ENCODE results near the gene PANK4.

Gene PANK4

GRCh38 chr1:2501820-2502119, 24.6 kb downstream of the PANK4 start:
- no peak for DNase-seq (ENCODE audit: low read depth)
- H3K4me3 ChIP-seq (ENCODE audit: low read length) = no peak overlapping the region
- TF ChIP-seq CTCF (conservative IDR thresholded peaks at IDR 0.05; ENCODE audit: low read length) = no peak

DNA sequence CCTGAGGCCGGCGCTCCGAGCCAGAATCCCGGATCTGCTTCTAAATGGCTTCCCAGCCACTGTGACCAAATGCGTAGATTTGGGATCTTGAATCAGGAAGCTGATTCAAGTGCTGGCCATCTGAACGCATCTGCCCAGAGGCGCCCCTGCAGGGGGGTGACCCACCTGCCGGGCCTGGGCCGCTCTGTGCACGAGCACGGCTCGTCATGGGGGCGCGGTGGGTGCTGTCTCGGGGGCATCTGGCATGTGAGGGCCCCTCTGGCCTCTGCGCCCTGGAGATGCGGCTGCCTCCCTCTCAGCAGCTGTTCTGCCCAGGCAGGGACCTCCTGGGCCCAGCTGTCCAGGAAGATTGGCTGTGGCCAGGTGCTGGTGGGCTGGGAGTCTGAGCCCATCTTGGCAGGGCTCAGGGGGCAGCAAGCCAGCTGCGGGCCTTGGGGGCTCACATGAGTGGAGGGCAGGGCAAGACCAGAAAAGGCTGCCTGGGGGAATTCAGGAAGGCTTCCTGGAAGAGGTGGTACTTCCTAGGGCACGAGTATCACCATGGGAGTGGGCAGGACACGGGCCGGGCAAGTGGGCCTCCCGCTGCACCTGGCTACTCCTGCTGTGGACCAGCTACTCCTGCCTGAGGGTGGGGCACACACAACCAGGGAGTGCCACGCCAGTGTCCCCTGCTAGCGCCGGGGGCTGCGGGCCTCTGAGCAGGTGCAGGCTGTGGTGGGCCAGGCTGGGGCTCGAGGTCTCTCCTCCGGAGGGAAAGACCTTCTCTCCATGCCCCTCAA, 25.2 kb downstream of the PANK4 start:
- H3K4me3 ChIP-seq (ENCODE audit: low read length) = no peak overlapping the region
- no peak for DNase-seq (ENCODE audit: low read depth)
- no peak for TF ChIP-seq CTCF (conservative IDR thresholded peaks at IDR 0.05; ENCODE audit: low read length)

DNA sequence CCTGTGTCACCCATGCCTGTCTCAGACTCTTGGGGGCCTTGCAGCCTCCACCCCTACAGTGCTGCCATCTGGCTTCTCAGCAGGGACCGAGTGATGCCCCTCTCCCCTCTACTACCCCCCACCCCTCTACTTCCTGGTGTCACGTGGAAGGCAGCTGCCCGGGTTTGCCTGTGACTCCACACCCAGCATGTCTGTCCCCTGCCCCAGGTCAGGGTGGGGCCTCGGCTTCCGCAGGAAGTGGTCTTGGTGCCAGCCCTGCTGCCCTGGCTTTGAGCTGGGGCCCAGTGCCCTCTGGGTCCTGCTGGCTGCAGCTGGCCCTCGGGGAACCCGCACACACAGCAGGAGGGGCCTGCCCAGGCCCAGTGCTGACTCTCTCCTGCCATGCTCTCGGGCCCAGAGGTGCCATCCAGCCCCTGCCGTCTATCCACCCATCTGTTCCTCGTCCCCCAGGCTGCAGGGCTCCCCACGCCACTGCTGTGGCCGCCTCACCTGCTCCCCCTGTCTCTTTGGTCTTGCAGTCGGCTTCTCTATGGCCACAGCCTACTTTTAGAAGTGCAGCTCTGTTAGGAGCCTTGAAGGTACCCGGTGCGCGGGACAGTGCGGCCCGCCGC, 26.3 kb downstream of the PANK4 start:
- TF ChIP-seq CTCF (conservative IDR thresholded peaks at IDR 0.05; ENCODE audit: low read length) = no peak
- H3K4me3 ChIP-seq (ENCODE audit: low read length) = no peak overlapping the region
- no peak for DNase-seq (ENCODE audit: low read depth)

GRCh38 chr1:2499260-2499659, 27.1 kb downstream of the PANK4 start:
- no peak overlapping the region for H3K4me3 ChIP-seq (ENCODE audit: low read length)
- DNase-seq (ENCODE audit: low read depth) = no peak
- no peak for TF ChIP-seq CTCF (conservative IDR thresholded peaks at IDR 0.05; ENCODE audit: low read length)

DNA sequence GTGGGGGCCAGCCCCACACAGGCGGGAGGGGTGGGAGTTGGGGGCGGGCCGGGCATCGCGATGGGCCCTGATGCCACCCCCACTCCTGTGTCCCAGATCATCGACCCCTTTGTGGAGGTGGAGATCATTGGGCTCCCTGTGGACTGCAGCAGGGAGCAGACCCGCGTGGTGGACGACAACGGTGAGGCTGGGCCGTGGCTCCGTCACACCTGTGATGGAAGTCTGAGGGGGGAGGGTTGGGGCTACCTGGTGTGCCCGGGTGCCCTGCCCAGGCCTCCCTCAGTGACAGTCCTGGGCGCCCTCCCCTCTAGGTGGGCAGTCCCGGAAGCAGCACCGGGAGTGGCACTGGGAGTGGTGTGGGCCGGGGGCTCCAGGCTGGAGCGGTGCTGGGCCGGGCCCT, 27.7 kb downstream of the PANK4 start:
- TF ChIP-seq CTCF (conservative IDR thresholded peaks at IDR 0.05; ENCODE audit: low read length) = no peak
- H3K4me3 ChIP-seq (ENCODE audit: low read length) = no peak overlapping the region

DNA sequence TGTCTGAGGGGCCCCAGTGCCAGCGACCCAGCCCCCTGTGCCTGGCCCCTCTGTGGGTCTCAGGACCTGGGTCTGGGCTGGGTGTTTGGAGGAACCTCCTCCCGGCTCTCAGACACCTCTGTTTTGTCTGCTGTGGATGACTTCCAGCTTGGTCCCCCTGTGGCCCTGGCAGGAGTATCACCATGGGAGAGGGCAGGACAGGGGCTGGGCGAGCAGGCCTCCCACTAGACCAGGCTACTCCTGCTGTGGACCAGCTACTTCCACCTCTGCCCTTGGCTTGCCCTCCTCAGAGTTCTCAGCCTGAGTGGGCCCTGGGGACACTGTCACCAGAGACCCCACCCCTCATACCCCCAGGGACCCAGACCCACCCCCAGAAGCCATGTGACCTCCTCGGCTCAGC, 28.5 kb downstream of the PANK4 start:
- no peak for TF ChIP-seq CTCF (conservative IDR thresholded peaks at IDR 0.05; ENCODE audit: low read length)
- no peak overlapping the region for H3K4me3 ChIP-seq (ENCODE audit: low read length)
- DNase-seq (ENCODE audit: low read depth) = no peak

More for the DNA sequence above, 27.7 kb downstream of the PANK4 start:
- no peak for DNase-seq (ENCODE audit: low read depth)

DNA sequence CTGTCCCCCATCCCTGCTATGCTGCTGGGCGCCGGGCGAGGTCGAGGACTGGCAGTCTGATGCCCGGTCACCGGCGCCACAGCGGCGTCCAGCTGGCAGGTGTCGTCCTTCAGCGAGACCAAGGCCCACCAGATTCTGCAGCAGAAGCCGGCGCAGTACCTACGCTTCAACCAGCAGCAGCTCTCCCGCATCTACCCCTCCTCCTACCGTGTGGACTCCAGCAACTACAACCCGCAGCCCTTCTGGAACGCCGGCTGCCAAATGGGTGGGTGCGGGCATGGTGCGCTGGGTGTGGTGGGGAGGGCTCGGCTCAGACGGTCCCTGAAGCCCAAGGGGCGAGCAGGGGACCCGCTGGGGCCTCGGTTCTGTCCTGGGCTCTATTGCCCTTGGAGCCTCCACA, 29.6 kb downstream of the PANK4 start:
- TF ChIP-seq CTCF (conservative IDR thresholded peaks at IDR 0.05; ENCODE audit: low read length) = no peak
- H3K4me3 ChIP-seq (ENCODE audit: low read length) = no peak overlapping the region
- DNase-seq (ENCODE audit: low read depth) = no peak
